Liver (tissue), 5 donors: ENCODE measurements around the gene MED28. TPM values are rescaled to one million over a fixed set of nuclear protein-coding genes. Genes with fewer than 3 reads are reported as not detected.

Experiments used
- GABPA ChIP-seq, 2 donors: IDR thresholded peaks in 1 of 2; conservative IDR thresholded peaks in 1 of 2; 2 replicates each; pipeline ENCODE4 v1.6.1; 2016; ENCODE audit warnings: antibody characterized with exemption in 2 of 2, mild to moderate bottlenecking in 1 of 2, moderate library complexity in 1 of 2
- HNF4G ChIP-seq: IDR thresholded peaks from 2 replicates; pipeline ENCODE4 v1.6.1; 2016; ENCODE audit warnings: antibody characterized with exemption
- JUND ChIP-seq, 2 donors: IDR thresholded peaks; 2 replicates each; pipeline ENCODE4 v1.6.1; 2016; ENCODE audit warnings: antibody characterized with exemption in 2 of 2
- SP1 ChIP-seq: IDR thresholded peaks from 2 replicates; pipeline ENCODE4 v1.6.1; 2018; ENCODE audit warnings: antibody characterized with exemption, mild to moderate bottlenecking
- polyA plus RNA-seq, 2 donors: library from polyadenylated mRNA; stranded (reverse) in 1 of 2; unstranded in 1 of 2; fragments of 200-250 nt in 1 of 2; fragments of >200 nt in 1 of 2; fragmentation: Nextera tagmentation in 1 of 2; extraction: Ambion mirVana in 1 of 2; gene quantifications; one replicate each; pipeline versions ENCODE4 v1.2.1 to v1.2.3, GENCODE V29; 2013 to 2015
- total RNA-seq, 2 donors: library from RNA; depleted of rRNA; stranded (reverse); fragments of >200 nt; gene quantifications; one replicate each; pipeline ENCODE4 v1.2.3, GENCODE V29; 2014
- donor health status: healthy.
- donor health status: healthy.
- donor health status: healthy.

MED28 gene
- total and polyA plus RNA-seq, 4 donors: 6.3 to 26.8 (median 9.1) TPM

GRCh38 chr4:17682222-17682566, 67.8 kb downstream of the MED28 start (continued):
- TF ChIP-seq GABPA (IDR thresholded peaks at IDR 0.05 in 1 of 2, conservative IDR thresholded peaks at IDR 0.05 in 1 of 2): no peak
- TF ChIP-seq JUND (IDR thresholded peaks at IDR 0.05): no peak
- TF ChIP-seq HNF4G: no peak
- no peak for TF ChIP-seq SP1

Other genes with a start within 250 kb of the MED28 start
- gene QDPR, start 102.6 kb upstream of the MED28 start, total RNA-seq: 10 to 100 TPM; 38.0 to 94.3 TPM
- gene QDPR, start 102.6 kb upstream of the MED28 start, polyA plus RNA-seq: 100 to 1,000 TPM; 114 to 137 TPM
- gene CLRN2, start 99.5 kb upstream of the MED28 start, total RNA-seq: not detected
- under 1 TPM in 1 of 2 donors, not detected in 1; 0.19 TPM for gene CLRN2, start 99.5 kb upstream of the MED28 start, polyA plus RNA-seq
- gene LAP3, start 37.4 kb upstream of the MED28 start, total RNA-seq: 100 to 1,000 TPM in 1 of 2 donors, 10 to 100 TPM in 1; 57.5 to 178 TPM
- 100 to 1,000 TPM; 109 to 111 TPM for gene LAP3, start 37.4 kb upstream of the MED28 start, polyA plus RNA-seq
- gene FAM184B, start 167.0 kb downstream of the MED28 start, total RNA-seq: not detected
- gene FAM184B, start 167.0 kb downstream of the MED28 start, polyA plus RNA-seq: under 1 TPM in 1 of 2 donors, not detected in 1; 0.01 TPM
- gene DCAF16, start 196.1 kb downstream of the MED28 start, total RNA-seq: 10 to 100 TPM in 1 of 2 donors, 1 to 10 TPM in 1; 6.9 to 13.4 TPM
- 1 to 10 TPM; 1.6 to 3.0 TPM for gene DCAF16, start 196.1 kb downstream of the MED28 start, polyA plus RNA-seq
- 10 to 100 TPM in 1 of 2 donors, under 1 TPM in 1; 0.08 to 45.2 TPM for gene NCAPG, start 196.3 kb downstream of the MED28 start, total RNA-seq
- 1 to 10 TPM in 1 of 2 donors, under 1 TPM in 1; 0.44 to 1.4 TPM for gene NCAPG, start 196.3 kb downstream of the MED28 start, polyA plus RNA-seq